D721Med (cell line): Measurements from ENCODE around the gene C2orf81.

ENCODE experiments used
- DNase-seq: peaks from one replicate; pipeline ENCODE4 v3.0.0; 2011; ENCODE audit warnings: low spot score; ENCODE audit not compliant: insufficient read length
- FAIRE-seq: peaks from 2 replicates; lab custom pipeline; 2011; peaks lifted over from hg19 to GRCh38; lab: Jason Lieb, UNC
- CTCF ChIP-seq: IDR thresholded peaks from 2 replicates; pipeline ENCODE4 v1.5.1; 2012; ENCODE audit warnings: mild to moderate bottlenecking, control low read depth; ENCODE audit not compliant: insufficient read depth; ENCODE audit errors: missing control alignments

Gene C2orf81

GRCh38 chr2:74440378-74441169, 19.2 kb upstream of the C2orf81 start:
- FAIRE-seq (no peak), DNase-seq (peak; percentile 100)
- peak; percentile 12 for TF ChIP-seq CTCF

GRCh38 chr2:74439803-74440377, 18.5 kb upstream of the C2orf81 start:
- FAIRE-seq: no peak
- TF ChIP-seq CTCF: no peak
- DNase-seq: no peak

GRCh38 chr2:74439373-74439772, 18.0 kb upstream of the C2orf81 start:
- DNase-seq: peak; percentile 61
- no peak for FAIRE-seq
- TF ChIP-seq CTCF: no peak

GRCh38 chr2:74438248-74438647, 16.8 kb upstream of the C2orf81 start:
- no peak for TF ChIP-seq CTCF
- FAIRE-seq: no peak
- DNase-seq: no peak

GRCh38 chr2:74436848-74437695, 15.7 kb upstream of the C2orf81 start:
- DNase-seq (no peak), FAIRE-seq (no peak)

More at GRCh38 chr2:74436848-74437695, 15.7 kb upstream of the C2orf81 start:
- no peak for TF ChIP-seq CTCF
